H54 (cell line): Measurements from ENCODE around the gene ZNF473.

Source experiments
- DNase-seq: peaks from one replicate; pipeline ENCODE4 v3.0.0; 2011; ENCODE audit warnings: low spot score, mixed read lengths; ENCODE audit not compliant: insufficient read length
- FAIRE-seq: peaks from 3 replicates; lab custom pipeline; 2011; peaks lifted over from hg19 to GRCh38; lab: Jason Lieb, UNC
- POLR2A ChIP-seq: IDR thresholded peaks from 2 replicates; pipeline ENCODE4 v1.6.1; 2011; ENCODE audit warnings: low read depth, mild to moderate bottlenecking, low read length

ZNF473 gene

GRCh38 chr19:50025794-50026549, at the start of gene ZNF473:
Gene ZNF473, plus strand, starts transcription at chr19:50026005. Its CDS starts 5,078 bp downstream, at chr19:50031083.
- DNase-seq: peak; percentile 92
- no peak for FAIRE-seq
- peak; percentile 91 for TF ChIP-seq POLR2A

DNA sequence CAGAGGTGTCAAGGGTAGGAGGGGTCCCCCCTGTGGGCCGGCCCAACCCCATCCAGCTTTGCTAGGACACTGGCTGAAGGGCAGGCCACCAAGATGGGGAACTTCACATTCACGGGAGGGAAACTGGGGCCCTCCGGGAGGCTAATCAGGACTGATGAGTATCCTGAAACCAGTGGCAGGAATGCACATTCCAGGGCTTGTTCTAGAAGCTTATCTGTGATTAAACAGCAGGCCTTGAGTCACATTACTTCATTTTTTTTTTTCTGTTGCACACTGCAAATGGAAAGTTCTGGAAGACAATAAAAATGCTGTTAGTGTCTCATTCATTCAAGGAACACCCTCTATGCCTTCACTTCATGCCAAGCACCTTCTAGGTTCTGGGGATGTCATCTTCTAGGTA, 49.3 kb upstream of the ZNF473 start:
- FAIRE-seq (no peak), DNase-seq (no peak)
- TF ChIP-seq POLR2A: no peak

GRCh38 chr19:49977076-49977475, 48.7 kb upstream of the ZNF473 start:
- TF ChIP-seq POLR2A: no peak
- FAIRE-seq (no peak), DNase-seq (no peak)

DNA sequence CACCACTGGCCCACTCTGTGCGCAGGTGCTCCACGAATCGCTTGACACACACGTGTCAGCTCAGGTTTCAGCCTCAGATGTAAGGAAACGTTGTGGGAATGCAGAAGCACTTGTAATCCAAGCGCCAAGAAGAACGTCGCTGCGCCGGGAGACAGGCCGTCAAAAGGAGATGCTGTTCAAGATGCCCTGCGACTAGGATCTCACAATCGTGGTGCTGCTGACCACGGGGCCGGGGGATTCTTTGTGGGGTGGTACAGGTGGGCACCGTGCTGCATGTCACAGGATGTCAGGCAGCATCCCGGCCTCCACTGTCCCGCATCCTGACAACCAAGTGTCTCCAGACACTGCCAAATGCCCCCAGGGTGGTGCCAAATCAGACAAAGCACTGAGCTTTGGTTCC, 47.9 kb upstream of the ZNF473 start:
- no peak for DNase-seq
- no peak for FAIRE-seq
- no peak for TF ChIP-seq POLR2A

DNA sequence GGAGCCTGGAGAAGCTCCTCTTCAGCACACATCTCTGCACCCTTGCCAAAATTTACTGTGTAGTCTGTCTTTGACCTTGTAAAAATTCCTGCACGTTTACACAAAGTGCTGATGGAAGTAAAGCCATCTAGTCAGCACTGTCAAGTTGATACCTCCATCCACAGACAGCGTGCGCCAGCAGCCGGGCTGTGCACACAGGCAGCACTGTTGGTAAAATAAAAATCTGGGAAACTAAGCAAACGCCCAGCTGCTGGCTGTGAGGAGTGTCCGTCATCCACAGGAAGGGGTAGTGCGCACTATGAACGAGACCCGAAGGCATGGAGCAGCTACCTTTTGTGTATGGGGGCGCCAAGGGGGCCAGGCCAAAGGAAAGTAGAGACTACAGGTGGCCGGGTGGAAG, 47.5 kb upstream of the ZNF473 start:
- DNase-seq (no peak), FAIRE-seq (no peak)
- no peak for TF ChIP-seq POLR2A

GRCh38 chr19:49981603-49982593, 43.9 kb upstream of the ZNF473 start:
- DNase-seq (no peak), FAIRE-seq (no peak)
- TF ChIP-seq POLR2A: no peak

DNA sequence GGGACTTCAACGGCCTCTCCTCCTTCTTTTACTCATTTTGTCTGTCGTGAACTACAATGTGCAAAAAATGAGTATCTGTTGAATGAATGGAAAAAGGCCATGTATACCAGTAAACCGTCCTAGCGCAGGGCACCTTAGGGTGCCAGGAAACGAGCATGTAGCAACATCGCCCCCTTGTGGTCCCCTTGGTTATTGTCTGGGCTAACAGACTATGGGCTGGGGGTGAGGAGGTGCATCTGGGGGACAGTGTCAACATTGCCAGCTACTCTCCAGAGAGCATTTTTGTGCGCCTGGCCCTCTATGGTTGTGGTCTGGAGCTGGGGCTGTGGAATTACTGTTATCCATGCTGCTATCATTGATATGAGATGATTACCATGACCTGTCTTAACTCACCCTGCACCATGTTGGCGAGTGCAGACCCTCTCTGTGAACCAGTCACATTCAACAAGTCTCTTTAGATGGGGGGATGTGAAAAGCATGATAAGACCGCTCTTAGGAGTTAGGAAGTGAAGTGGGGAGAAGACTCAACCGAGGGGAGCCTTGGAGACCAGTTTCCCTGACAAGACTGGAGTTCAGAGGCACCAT, 42.1 kb upstream of the ZNF473 start:
- no peak for FAIRE-seq

GRCh38 chr19:49984491-49984890, 41.3 kb upstream of the ZNF473 start:
- DNase-seq (no peak), FAIRE-seq (no peak)
- no peak for TF ChIP-seq POLR2A

More for the DNA sequence above, 42.1 kb upstream of the ZNF473 start:
- TF ChIP-seq POLR2A: no peak
- DNase-seq: peak; percentile 61

GRCh38 chr19:49985871-49986270, 39.9 kb upstream of the ZNF473 start:
- DNase-seq: no peak
- TF ChIP-seq POLR2A: no peak
- no peak for FAIRE-seq

GRCh38 chr19:49986354-49986753, 39.5 kb upstream of the ZNF473 start:
- TF ChIP-seq POLR2A: no peak
- DNase-seq (no peak), FAIRE-seq (no peak)

- no peak for TF ChIP-seq POLR2A
- FAIRE-seq (no peak), DNase-seq (peak; percentile 46)
Observed at GRCh38 chr19:49987159-49987698, 38.6 kb upstream of the ZNF473 start.

DNA sequence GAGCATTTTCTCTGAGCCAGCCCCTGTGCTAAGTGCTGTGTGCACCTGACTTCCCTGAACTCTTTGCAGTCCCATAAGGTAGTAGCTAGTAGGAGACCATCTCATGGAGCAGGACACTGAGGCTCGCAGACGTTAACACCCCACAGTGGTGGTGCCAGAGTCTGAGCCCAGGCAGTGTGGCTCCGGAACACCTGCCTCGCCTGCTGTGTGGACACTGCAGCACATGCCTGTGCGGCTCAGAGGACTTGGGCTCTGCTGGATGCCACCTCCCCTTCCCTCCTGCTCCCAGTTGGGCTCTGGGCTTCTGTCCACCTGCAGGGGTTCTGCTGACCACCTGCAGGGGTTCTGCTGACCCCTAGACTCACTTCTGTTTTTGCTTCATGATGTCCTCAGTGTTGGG, 37.8 kb upstream of the ZNF473 start:
- DNase-seq (no peak), FAIRE-seq (no peak)
- TF ChIP-seq POLR2A: no peak

- FAIRE-seq: peak; percentile 30
- peak; percentile 82 for DNase-seq
- TF ChIP-seq POLR2A: no peak
Observed at GRCh38 chr19:49988433-49988832, 37.4 kb upstream of the ZNF473 start.
